ENCODE data around the gene MAPK8IP3.
"Not testable (repeated sequence)": the region's sequence is repeated elsewhere in the genome, so short reads cannot be mapped to it uniquely, and the experiment has no call there.

MAPK8IP3 gene

GRCh38 chr16:1709356-1709755 lies 3.4 kb downstream of the MAPK8IP3 start:
- DNase-seq (ENCODE audit: low read depth), result no peak

GRCh38 chr16:1710811-1711507 lies 5.0 kb downstream of the MAPK8IP3 start:
- DNase-seq (ENCODE audit: low read depth), result no peak

GRCh38 chr16:1712791-1713261 lies 6.8 kb downstream of the MAPK8IP3 start:
- no peak for DNase-seq (ENCODE audit: low read depth)

- DNase-seq (ENCODE audit: low read depth), result no peak
Observed at GRCh38 chr16:1713331-1713730, 7.3 kb downstream of the MAPK8IP3 start.

GRCh38 chr16:1713933-1714332 lies 7.9 kb downstream of the MAPK8IP3 start:
- no peak for DNase-seq (ENCODE audit: low read depth)

GRCh38 chr16:1715220-1715619 lies 9.2 kb downstream of the MAPK8IP3 start:
- DNase-seq (ENCODE audit: low read depth), result no peak

- DNase-seq (ENCODE audit: low read depth), result not testable (repeated sequence)
Observed at GRCh38 chr16:1718236-1718635, 12.2 kb downstream of the MAPK8IP3 start.

- DNase-seq (ENCODE audit: low read depth), result not testable (repeated sequence)
Observed at GRCh38 chr16:1719559-1720229, 13.7 kb downstream of the MAPK8IP3 start.

GRCh38 chr16:1721372-1721771 lies 15.4 kb downstream of the MAPK8IP3 start:
- no peak for DNase-seq (ENCODE audit: low read depth)

- DNase-seq (ENCODE audit: low read depth), result peak; percentile 25
Observed at GRCh38 chr16:1723450-1724147, 17.6 kb downstream of the MAPK8IP3 start.

- DNase-seq (ENCODE audit: low read depth), result no peak
Observed at GRCh38 chr16:1724491-1724890, 18.5 kb downstream of the MAPK8IP3 start.

GRCh38 chr16:1726661-1727502 lies 20.9 kb downstream of the MAPK8IP3 start:
- no peak for DNase-seq (ENCODE audit: low read depth)

- DNase-seq (ENCODE audit: low read depth), result no peak
Observed at GRCh38 chr16:1727651-1728624, 21.9 kb downstream of the MAPK8IP3 start.

- DNase-seq (ENCODE audit: low read depth), result no peak
Observed at GRCh38 chr16:1729026-1729425, 23.0 kb downstream of the MAPK8IP3 start.

- DNase-seq (ENCODE audit: low read depth), result no peak
Observed at GRCh38 chr16:1729445-1729844, 23.4 kb downstream of the MAPK8IP3 start.

GRCh38 chr16:1731073-1731472 lies 25.1 kb downstream of the MAPK8IP3 start:
- DNase-seq (ENCODE audit: low read depth), result no peak

GRCh38 chr16:1731603-1732002 lies 25.6 kb downstream of the MAPK8IP3 start:
- DNase-seq (ENCODE audit: low read depth), result no peak

GRCh38 chr16:1732071-1732470 lies 26.1 kb downstream of the MAPK8IP3 start:
- no peak for DNase-seq (ENCODE audit: low read depth)

GRCh38 chr16:1732551-1732987 lies 26.6 kb downstream of the MAPK8IP3 start:
- not testable (repeated sequence) for DNase-seq (ENCODE audit: low read depth)

- DNase-seq (ENCODE audit: low read depth), result no peak
Observed at GRCh38 chr16:1734123-1734522, 28.1 kb downstream of the MAPK8IP3 start.

- no peak for DNase-seq (ENCODE audit: low read depth)
Observed at GRCh38 chr16:1734816-1735215, 28.8 kb downstream of the MAPK8IP3 start.
